K562 (cell line): ENCODE measurements around the gene NECAP2. TPM values are rescaled to one million over a fixed set of nuclear protein-coding genes. Genes with fewer than 3 reads are reported as not detected.

Experiments used
- CBX8 ChIP-seq: fragments of 200-600 bp; sonication (generic); IDR thresholded peaks from 2 replicates; pipeline ENCODE4 v1.6.1; 2012; ENCODE audit warnings: borderline replicate concordance, mixed run types, low read depth, mild to moderate bottlenecking, moderate library complexity, mixed read lengths, low read length, control low read depth, inconsistent platforms; ENCODE audit not compliant: poor library complexity, severe bottlenecking; ENCODE audit errors: extremely low read depth
- CREB1 ChIP-seq, 2 experiments: sonication (generic) in 1 of 2; formaldehyde crosslinking in 1 of 2; IDR thresholded peaks; 2 replicates each; pipeline versions ENCODE4 v1.6.1 to v1.8.0; 2012 to 2022; ENCODE audit warnings: inconsistent platforms in 1 of 2, mild to moderate bottlenecking in 1 of 2, missing genetic modification reagents in 1 of 2, moderate library complexity in 1 of 2
- HIVEP1 ChIP-seq: fragments of 250-450 bp; sonication (Bioruptor Pico); IDR thresholded peaks from 2 replicates; pipeline ENCODE4 v1.4.0; 2020; ENCODE audit warnings: mild to moderate bottlenecking
- MCM5 ChIP-seq: fragments of 450-650 bp; IDR thresholded peaks from 2 replicates; pipeline ENCODE4 v1.6.1; 2016; ENCODE audit warnings: low read depth
- RBBP5 ChIP-seq: fragments of 200-600 bp; sonication (generic); IDR thresholded peaks from 2 replicates; pipeline ENCODE4 v1.6.1; 2012; ENCODE audit warnings: borderline replicate concordance, mild to moderate bottlenecking, low read length, control low read depth, inconsistent platforms; ENCODE audit not compliant: insufficient read depth, poor library complexity, severe bottlenecking
- RBM17 ChIP-seq: fragments of 200-400 bp; formaldehyde crosslinking; IDR thresholded peaks from 2 replicates; pipeline ENCODE4 v1.6.1; 2017; ENCODE audit warnings: low read depth, mild to moderate bottlenecking, low read length, borderline replicate concordance
- SP2 ChIP-seq: IDR thresholded peaks from 2 replicates; pipeline ENCODE4 v1.6.1; 2011; ENCODE audit warnings: mild to moderate bottlenecking, low read depth, low read length, moderate library complexity; ENCODE audit not compliant: poor library complexity, severe bottlenecking; ENCODE audit errors: extremely low read depth
- TAL1 ChIP-seq: fragments of 450-650 bp; IDR thresholded peaks from 2 replicates; pipeline ENCODE4 v1.6.1; 2016; ENCODE audit warnings: mild to moderate bottlenecking
- XRCC5 ChIP-seq: fragments of 200-400 bp; formaldehyde crosslinking; IDR thresholded peaks from 2 replicates; pipeline ENCODE4 v1.6.1; 2017; ENCODE audit warnings: low read depth, mild to moderate bottlenecking, low read length
- ZBTB12 ChIP-seq: fragments of 250-450 bp; sonication (Bioruptor Pico); IDR thresholded peaks from 2 replicates; pipeline ENCODE4 v1.4.0; 2020
- polyA plus RNA-seq, 8 experiments: library from polyadenylated mRNA; depleted of rRNA in 4 of 8; stranded (reverse) in 5 of 8; unstranded in 3 of 8; fragments of >200 nt; fragmentation: Nextera tagmentation in 2 of 8; fragmentation: Illumina TruSeq in 1 of 8; extraction: Ambion mirVana in 2 of 8; extraction: Trizol in 1 of 8; gene quantifications; 2 replicates each; pipeline versions ENCODE4 v1.2.1 to v1.2.3, GENCODE V29; 2011 to 2014; ENCODE audit warnings: inconsistent platforms in 1 of 8, missing spikeins in 1 of 8
- total RNA-seq, 7 experiments: library from RNA; depleted of rRNA in 6 of 7; stranded (reverse); fragments of >200 nt in 6 of 7; fragmentation: Illumina TruSeq in 2 of 7; extraction: Trizol in 2 of 7; gene quantifications; 2 replicates each; pipeline versions ENCODE4 v1.2.1 to v1.2.3, GENCODE V29; 2011 to 2021; ENCODE audit warnings: low replicate concordance in 1 of 7
- TF ChIP-seq, protein P1 (sequence below): sonication (generic); formaldehyde crosslinking; IDR thresholded peaks from 2 replicates; pipeline ENCODE4 v1.8.1; 2023; ENCODE audit warnings: mild to moderate bottlenecking, missing genetic modification reagents
- TF ChIP-seq, protein P2 (sequence below): sonication (generic); formaldehyde crosslinking; IDR thresholded peaks from 2 replicates; pipeline ENCODE4 v1.8.0; 2022; ENCODE audit warnings: mild to moderate bottlenecking, missing genetic modification reagents
- TF ChIP-seq, protein P3 (sequence below): sonication (generic); formaldehyde crosslinking; IDR thresholded peaks from 2 replicates; pipeline ENCODE4 v1.8.0; 2022; ENCODE audit warnings: mild to moderate bottlenecking, missing genetic modification reagents

Gene NECAP2
- total and polyA plus RNA-seq, 9 of the 15 experiments (the other 6 are each of a cell fraction or from before 2014, with no cell fraction given) = 22.7 to 107 (median 79.2) TPM

- TF ChIP-seq, protein P1, sequence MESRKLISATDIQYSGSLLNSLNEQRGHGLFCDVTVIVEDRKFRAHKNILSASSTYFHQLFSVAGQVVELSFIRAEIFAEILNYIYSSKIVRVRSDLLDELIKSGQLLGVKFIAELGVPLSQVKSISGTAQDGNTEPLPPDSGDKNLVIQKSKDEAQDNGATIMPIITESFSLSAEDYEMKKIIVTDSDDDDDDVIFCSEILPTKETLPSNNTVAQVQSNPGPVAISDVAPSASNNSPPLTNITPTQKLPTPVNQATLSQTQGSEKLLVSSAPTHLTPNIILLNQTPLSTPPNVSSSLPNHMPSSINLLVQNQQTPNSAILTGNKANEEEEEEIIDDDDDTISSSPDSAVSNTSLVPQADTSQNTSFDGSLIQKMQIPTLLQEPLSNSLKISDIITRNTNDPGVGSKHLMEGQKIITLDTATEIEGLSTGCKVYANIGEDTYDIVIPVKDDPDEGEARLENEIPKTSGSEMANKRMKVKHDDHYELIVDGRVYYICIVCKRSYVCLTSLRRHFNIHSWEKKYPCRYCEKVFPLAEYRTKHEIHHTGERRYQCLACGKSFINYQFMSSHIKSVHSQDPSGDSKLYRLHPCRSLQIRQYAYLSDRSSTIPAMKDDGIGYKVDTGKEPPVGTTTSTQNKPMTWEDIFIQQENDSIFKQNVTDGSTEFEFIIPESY = peak; percentile 35; the same call in 1 of the 2 replicates
- no peak for TF ChIP-seq CBX8
- TF ChIP-seq, protein P2, sequence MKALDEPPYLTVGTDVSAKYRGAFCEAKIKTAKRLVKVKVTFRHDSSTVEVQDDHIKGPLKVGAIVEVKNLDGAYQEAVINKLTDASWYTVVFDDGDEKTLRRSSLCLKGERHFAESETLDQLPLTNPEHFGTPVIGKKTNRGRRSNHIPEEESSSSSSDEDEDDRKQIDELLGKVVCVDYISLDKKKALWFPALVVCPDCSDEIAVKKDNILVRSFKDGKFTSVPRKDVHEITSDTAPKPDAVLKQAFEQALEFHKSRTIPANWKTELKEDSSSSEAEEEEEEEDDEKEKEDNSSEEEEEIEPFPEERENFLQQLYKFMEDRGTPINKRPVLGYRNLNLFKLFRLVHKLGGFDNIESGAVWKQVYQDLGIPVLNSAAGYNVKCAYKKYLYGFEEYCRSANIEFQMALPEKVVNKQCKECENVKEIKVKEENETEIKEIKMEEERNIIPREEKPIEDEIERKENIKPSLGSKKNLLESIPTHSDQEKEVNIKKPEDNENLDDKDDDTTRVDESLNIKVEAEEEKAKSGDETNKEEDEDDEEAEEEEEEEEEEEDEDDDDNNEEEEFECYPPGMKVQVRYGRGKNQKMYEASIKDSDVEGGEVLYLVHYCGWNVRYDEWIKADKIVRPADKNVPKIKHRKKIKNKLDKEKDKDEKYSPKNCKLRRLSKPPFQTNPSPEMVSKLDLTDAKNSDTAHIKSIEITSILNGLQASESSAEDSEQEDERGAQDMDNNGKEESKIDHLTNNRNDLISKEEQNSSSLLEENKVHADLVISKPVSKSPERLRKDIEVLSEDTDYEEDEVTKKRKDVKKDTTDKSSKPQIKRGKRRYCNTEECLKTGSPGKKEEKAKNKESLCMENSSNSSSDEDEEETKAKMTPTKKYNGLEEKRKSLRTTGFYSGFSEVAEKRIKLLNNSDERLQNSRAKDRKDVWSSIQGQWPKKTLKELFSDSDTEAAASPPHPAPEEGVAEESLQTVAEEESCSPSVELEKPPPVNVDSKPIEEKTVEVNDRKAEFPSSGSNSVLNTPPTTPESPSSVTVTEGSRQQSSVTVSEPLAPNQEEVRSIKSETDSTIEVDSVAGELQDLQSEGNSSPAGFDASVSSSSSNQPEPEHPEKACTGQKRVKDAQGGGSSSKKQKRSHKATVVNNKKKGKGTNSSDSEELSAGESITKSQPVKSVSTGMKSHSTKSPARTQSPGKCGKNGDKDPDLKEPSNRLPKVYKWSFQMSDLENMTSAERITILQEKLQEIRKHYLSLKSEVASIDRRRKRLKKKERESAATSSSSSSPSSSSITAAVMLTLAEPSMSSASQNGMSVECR = peak; percentile 99
- TF ChIP-seq XRCC5 = peak; percentile 97
- no peak for TF ChIP-seq HIVEP1 (CRISPR knock-in tag)
- no peak for TF ChIP-seq RBM17
- TF ChIP-seq MCM5 = no peak
- TF ChIP-seq, protein P3, sequence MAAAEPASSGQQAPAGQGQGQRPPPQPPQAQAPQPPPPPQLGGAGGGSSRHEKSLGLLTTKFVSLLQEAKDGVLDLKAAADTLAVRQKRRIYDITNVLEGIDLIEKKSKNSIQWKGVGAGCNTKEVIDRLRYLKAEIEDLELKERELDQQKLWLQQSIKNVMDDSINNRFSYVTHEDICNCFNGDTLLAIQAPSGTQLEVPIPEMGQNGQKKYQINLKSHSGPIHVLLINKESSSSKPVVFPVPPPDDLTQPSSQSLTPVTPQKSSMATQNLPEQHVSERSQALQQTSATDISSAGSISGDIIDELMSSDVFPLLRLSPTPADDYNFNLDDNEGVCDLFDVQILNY = peak; percentile 23; the same call in 1 of the 2 replicates
- peak; percentile 100 for TF ChIP-seq RBBP5
- TF ChIP-seq TAL1 = 0 out of 2 replicates have a peak, but pooled peaks have one; percentile 16
- TF ChIP-seq CREB1 (IDR thresholded peaks at IDR 0.05) = peak; percentile 81
- TF ChIP-seq CREB1 (CRISPR knock-in tag; IDR thresholded peaks at IDR 0.05) = peak; percentile 91
- TF ChIP-seq ZBTB12 (CRISPR knock-in tag) = peak; percentile 49; the same call in 1 of the 2 replicates
- TF ChIP-seq SP2 = peak; percentile 98
Measured at GRCh38 chr1:16440470-16441281, at the start of gene NECAP2 (continued).
